OCI-LY1 (cell line): Measurements from ENCODE around the gene ADAMTS6.

ENCODE experiments used
- H2AFZ ChIP-seq: fragments of 200-600 bp; sonication (generic), shearing (Covaris generic); 2 replicates; pipeline ENCODE4 v1.6.0; 2014; ENCODE audit warnings: antibody characterized with exemption, mild to moderate bottlenecking, low read length
- H3F3A ChIP-seq: fragments of 200-600 bp; sonication (generic), shearing (Covaris generic); 2 replicates; pipeline ENCODE4 v1.6.0; 2014; ENCODE audit warnings: mild to moderate bottlenecking, antibody characterized with exemption, low read length, moderate library complexity; ENCODE audit not compliant: insufficient read depth
- H3K27ac ChIP-seq: fragments of 200-600 bp; sonication (generic); 2 replicates; pipeline ENCODE4 v1.5.1; 2014; ENCODE audit warnings: low read length, mixed run types, mild to moderate bottlenecking, low read depth; ENCODE audit not compliant: poor library complexity, severe bottlenecking
- H3K27me3 ChIP-seq: fragments of 200-600 bp; sonication (generic); 2 replicates; pipeline ENCODE4 v1.6.0; 2014; ENCODE audit warnings: antibody characterized with exemption, mild to moderate bottlenecking, low read length, moderate library complexity; ENCODE audit not compliant: insufficient read depth
- H3K36me3 ChIP-seq: fragments of 200-600 bp; sonication (generic); 2 replicates; pipeline ENCODE4 v1.6.1; 2014; ENCODE audit warnings: mild to moderate bottlenecking, antibody characterized with exemption, low read length, moderate library complexity, mixed read lengths; ENCODE audit not compliant: insufficient read depth
- H3K4me1 ChIP-seq: fragments of 200-600 bp; sonication (generic); 2 replicates; pipeline ENCODE4 v1.5.1; 2014; ENCODE audit warnings: mild to moderate bottlenecking, low read length, moderate library complexity; ENCODE audit not compliant: insufficient read depth, severe bottlenecking
- H3K4me2 ChIP-seq: fragments of 200-600 bp; sonication (generic), shearing (Covaris generic); 2 replicates; pipeline ENCODE4 v1.6.1; 2014; ENCODE audit warnings: low read length
- H3K4me3 ChIP-seq: fragments of 200-600 bp; sonication (generic); 2 replicates; pipeline ENCODE4 v1.5.1; 2014; ENCODE audit warnings: low read length, low read depth, mild to moderate bottlenecking, mixed read lengths; ENCODE audit not compliant: poor library complexity, severe bottlenecking
- H3K79me2 ChIP-seq: fragments of 200-600 bp; shearing (Covaris generic); 2 replicates; pipeline ENCODE4 v1.6.1; 2016; ENCODE audit warnings: mixed run types, low read length, mixed read lengths; ENCODE audit not compliant: insufficient read depth
- H3K9ac ChIP-seq: fragments of 200-600 bp; sonication (generic), shearing (Covaris generic); 2 replicates; pipeline ENCODE4 v1.6.1; 2014; ENCODE audit warnings: mild to moderate bottlenecking, low read length, mixed read lengths
- H3K9me2 ChIP-seq: fragments of 200-600 bp; sonication (generic), shearing (Covaris generic); 2 replicates; pipeline ENCODE4 v1.6.1; 2014; ENCODE audit warnings: low read depth, mild to moderate bottlenecking, low read length, mixed read lengths
- H3K9me3 ChIP-seq: fragments of 200-600 bp; shearing (Covaris generic); 2 replicates; pipeline ENCODE4 v1.6.1; 2014; ENCODE audit warnings: low read length, mixed read lengths
- H4K20me1 ChIP-seq: fragments of 200-600 bp; sonication (generic), shearing (Covaris generic); 2 replicates; pipeline ENCODE4 v1.6.0; 2016; ENCODE audit warnings: mild to moderate bottlenecking, low read length; ENCODE audit not compliant: insufficient read depth
- CTCF ChIP-seq: fragments of 200-600 bp; sonication (generic), shearing (Covaris generic); IDR thresholded peaks from 2 replicates; pipeline ENCODE4 v1.5.1; 2017; ENCODE audit warnings: mild to moderate bottlenecking, antibody characterized with exemption, low read length, moderate library complexity, mixed read lengths
- EZH2 ChIP-seq: fragments of 200-600 bp; sonication (generic), shearing (Covaris generic); IDR thresholded peaks from 2 replicates; pipeline ENCODE4 v1.8.0; 2017; ENCODE audit warnings: borderline replicate concordance, mixed run types, mild to moderate bottlenecking, antibody characterized with exemption, low read length, moderate library complexity, mixed read lengths

The ADAMTS6 gene

GRCh38 chr5:65161655-65162054 is 320.1 kb downstream of the ADAMTS6 start:
- no peaks in the 10 kb centered on the region for H3K27me3 ChIP-seq
- H3K36me3 ChIP-seq, result no peaks in the 10 kb centered on the region; the same call in 1 of the 2 replicates
- no peaks in the 10 kb centered on the region for H3K9me2 ChIP-seq
- H3K4me2 ChIP-seq, result no peak overlapping the region
- no peak overlapping the region for H3K4me3 ChIP-seq
- H3K79me2 ChIP-seq, result no peaks in the 10 kb centered on the region
- no peaks in the 10 kb centered on the region for H3K9me3 ChIP-seq
- H2AFZ ChIP-seq, result no peak overlapping the region
- no peaks in the 10 kb centered on the region for H3K4me1 ChIP-seq
- no peak overlapping the region for H3K27ac ChIP-seq
- no peak for TF ChIP-seq EZH2
- TF ChIP-seq CTCF, result no peak
- no peak overlapping the region for H3K9ac ChIP-seq
- no peaks in the 10 kb centered on the region for H4K20me1 ChIP-seq
- H3F3A ChIP-seq, result no peaks in the 10 kb centered on the region

DNA sequence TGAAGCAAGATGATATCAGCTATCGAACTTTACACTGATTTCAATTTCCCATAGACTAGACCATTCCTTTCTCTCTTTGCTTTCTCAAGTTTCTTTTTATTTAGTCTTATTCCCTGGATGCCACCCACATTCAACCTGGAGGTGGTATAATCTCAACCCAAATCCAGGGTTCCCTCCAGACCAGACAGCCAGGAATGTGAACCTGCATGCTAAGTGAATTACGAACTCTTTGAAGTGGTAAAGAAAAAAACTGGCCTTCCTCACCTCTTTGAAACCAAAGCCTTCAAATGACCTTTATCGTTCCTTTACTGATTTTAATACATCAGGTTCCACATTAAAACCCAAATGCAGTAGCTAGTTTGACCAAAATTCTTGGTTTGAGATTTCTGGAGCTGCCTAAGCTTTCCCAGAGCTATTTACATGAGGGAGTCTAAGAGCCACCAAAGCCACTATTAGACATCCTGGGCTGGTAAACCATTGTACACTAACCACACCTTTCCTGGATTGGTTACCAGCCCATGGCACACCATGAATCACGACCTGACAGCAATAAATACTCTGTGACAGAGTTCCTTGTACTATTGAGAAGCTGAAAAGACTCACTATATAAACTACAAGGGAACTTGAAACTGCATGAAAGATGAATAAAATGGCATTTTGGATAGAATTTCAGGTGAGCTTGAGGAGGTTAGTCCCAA is 323.7 kb downstream of the ADAMTS6 start:
- no peak overlapping the region for H2AFZ ChIP-seq
- H3K27ac ChIP-seq, result no peak overlapping the region
- H3K4me1 ChIP-seq, result no peaks in the 10 kb centered on the region
- no peaks in the 10 kb centered on the region for H3K27me3 ChIP-seq
- H3K4me2 ChIP-seq, result no peak overlapping the region
- H3K9me3 ChIP-seq, result no peaks in the 10 kb centered on the region
- H3K9me2 ChIP-seq, result no peaks in the 10 kb centered on the region
- H3K79me2 ChIP-seq, result no peaks in the 10 kb centered on the region
- H3K4me3 ChIP-seq, result no peak overlapping the region
- H4K20me1 ChIP-seq, result no peaks in the 10 kb centered on the region
- H3F3A ChIP-seq, result no peaks in the 10 kb centered on the region
- H3K36me3 ChIP-seq, result no peaks in the 10 kb centered on the region; the same call in 1 of the 2 replicates
- H3K9ac ChIP-seq, result no peak overlapping the region
- TF ChIP-seq CTCF (no peak), EZH2 (no peak)

GRCh38 chr5:65156933-65157332 is 324.8 kb downstream of the ADAMTS6 start:
- H3K9ac ChIP-seq, result no peak overlapping the region
- H3K4me1 ChIP-seq, result no peaks in the 10 kb centered on the region
- no peaks in the 10 kb centered on the region for H3F3A ChIP-seq
- no peak overlapping the region for H2AFZ ChIP-seq
- no peak overlapping the region for H3K4me3 ChIP-seq
- H3K36me3 ChIP-seq, result no peaks in the 10 kb centered on the region
- H4K20me1 ChIP-seq, result no peaks in the 10 kb centered on the region
- no peaks in the 10 kb centered on the region for H3K79me2 ChIP-seq
- H3K9me2 ChIP-seq, result no peaks in the 10 kb centered on the region
- no peaks in the 10 kb centered on the region for H3K9me3 ChIP-seq
- no peak overlapping the region for H3K4me2 ChIP-seq
- no peaks in the 10 kb centered on the region for H3K27me3 ChIP-seq
- no peak for TF ChIP-seq CTCF
- no peak for TF ChIP-seq EZH2
- no peak overlapping the region for H3K27ac ChIP-seq
